ENCODE measurements around the gene EIF3A. TPM values are rescaled to one million over a fixed set of nuclear protein-coding genes. Genes with fewer than 3 reads are reported as not detected.

Gene EIF3A
- total RNA-seq, 4 donors from 2014 or later = 124 to 149 (median 136) TPM

DNA sequence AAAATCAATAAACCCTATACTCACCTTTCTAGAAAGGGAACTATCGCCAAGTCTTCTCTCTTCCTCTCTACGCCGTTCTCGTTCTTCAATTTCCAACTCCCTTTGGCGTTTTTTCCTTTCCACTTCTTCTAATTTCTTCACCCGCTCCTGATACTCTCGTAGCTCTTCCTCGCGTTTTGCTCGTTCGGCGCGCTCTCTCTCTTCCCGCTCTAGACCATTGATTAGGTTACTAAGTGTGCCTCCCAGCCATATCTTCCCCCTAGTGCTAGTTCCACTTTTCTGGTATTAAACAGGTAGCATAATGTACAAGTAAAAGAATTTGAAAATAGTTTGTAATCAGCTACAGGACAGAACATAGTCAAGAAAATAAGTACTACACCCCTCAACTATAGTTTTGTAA, 30.8 kb downstream of the EIF3A start:
- peaks cover 12 to 100% of the 10 kb centered on the region in 2 donors for H3K36me3 ChIP-seq
- H3K27me3 ChIP-seq = no peaks in the 10 kb centered on the region
- H3K27ac ChIP-seq = no peak overlapping the region
- ATAC-seq = no peak
- no peak overlapping the region for H3K4me3 ChIP-seq
- H3K4me1 ChIP-seq = no peaks in the 10 kb centered on the region
- no peaks in the 10 kb centered on the region for H3K9me3 ChIP-seq
- WGBS, 2 donors (ENCODE audit: low coverage in 1 of 2) = 93 to 94% methylated on average over 13 to 14 of the region's 14 CpGs
- TF ChIP-seq, protein P1, sequence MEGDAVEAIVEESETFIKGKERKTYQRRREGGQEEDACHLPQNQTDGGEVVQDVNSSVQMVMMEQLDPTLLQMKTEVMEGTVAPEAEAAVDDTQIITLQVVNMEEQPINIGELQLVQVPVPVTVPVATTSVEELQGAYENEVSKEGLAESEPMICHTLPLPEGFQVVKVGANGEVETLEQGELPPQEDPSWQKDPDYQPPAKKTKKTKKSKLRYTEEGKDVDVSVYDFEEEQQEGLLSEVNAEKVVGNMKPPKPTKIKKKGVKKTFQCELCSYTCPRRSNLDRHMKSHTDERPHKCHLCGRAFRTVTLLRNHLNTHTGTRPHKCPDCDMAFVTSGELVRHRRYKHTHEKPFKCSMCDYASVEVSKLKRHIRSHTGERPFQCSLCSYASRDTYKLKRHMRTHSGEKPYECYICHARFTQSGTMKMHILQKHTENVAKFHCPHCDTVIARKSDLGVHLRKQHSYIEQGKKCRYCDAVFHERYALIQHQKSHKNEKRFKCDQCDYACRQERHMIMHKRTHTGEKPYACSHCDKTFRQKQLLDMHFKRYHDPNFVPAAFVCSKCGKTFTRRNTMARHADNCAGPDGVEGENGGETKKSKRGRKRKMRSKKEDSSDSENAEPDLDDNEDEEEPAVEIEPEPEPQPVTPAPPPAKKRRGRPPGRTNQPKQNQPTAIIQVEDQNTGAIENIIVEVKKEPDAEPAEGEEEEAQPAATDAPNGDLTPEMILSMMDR (IDR thresholded peaks at IDR 0.05) = no peak
- TF ChIP-seq POLR2A (IDR thresholded peaks at IDR 0.05) (no peak), POLR2AphosphoS5 (IDR thresholded peaks at IDR 0.05) (no peak), EP300 (IDR thresholded peaks at IDR 0.05) (no peak)

DNA sequence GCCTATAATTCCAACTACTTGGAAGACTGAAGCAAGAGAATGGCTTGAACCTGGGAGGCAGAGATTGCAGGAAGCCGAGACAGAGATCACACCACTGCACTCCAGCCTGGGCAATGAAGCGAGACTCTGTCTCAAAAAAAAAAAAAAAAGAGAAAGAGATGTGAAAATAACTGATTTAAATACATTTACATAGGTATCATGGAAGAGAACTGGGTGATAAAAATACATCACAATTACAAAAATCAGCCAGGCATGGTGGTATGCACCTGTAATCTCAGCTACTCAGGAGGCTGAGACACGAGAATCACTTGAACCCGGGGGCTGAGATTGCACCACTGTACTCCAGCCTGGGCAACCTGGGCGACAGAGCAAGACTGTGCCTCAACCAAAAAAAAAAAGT, 31.3 kb downstream of the EIF3A start:
- peaks cover 12 to 100% of the 10 kb centered on the region in 2 donors for H3K36me3 ChIP-seq
- H3K4me1 ChIP-seq = no peaks in the 10 kb centered on the region
- H3K4me3 ChIP-seq = no peak overlapping the region
- no peak for ATAC-seq
- H3K27ac ChIP-seq = no peak overlapping the region
- TF ChIP-seq POLR2AphosphoS5 (IDR thresholded peaks at IDR 0.05) (no peak), POLR2A (IDR thresholded peaks at IDR 0.05) (no peak), EP300 (IDR thresholded peaks at IDR 0.05) (no peak)
- TF ChIP-seq, protein P1 (IDR thresholded peaks at IDR 0.05) = no peak
- H3K27me3 ChIP-seq = no peaks in the 10 kb centered on the region
- WGBS, 2 donors (ENCODE audit: low coverage in 1 of 2) = 92 to 95% methylated on average over 2 to 5 of the region's 5 CpGs
- H3K9me3 ChIP-seq = no peaks in the 10 kb centered on the region

DNA sequence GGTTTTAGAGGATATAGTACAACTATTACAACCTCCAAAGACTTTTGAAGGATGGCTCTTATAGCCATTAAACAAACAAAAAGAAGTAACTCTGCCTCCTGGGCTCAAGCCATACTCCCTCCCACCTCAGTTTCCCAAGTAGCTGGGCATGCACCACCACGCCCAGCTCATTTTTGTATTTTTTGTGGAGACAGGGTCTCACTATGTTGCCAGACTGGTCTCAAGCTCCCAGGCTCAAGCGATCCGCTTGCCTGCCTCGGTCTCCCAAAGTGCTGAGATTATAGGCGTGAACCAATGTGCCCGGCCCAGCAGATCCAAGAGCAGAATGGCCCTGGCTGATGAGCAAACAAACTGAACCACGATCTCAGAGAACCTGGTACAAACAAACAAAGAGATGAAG, 35.1 kb downstream of the EIF3A start:
- TF ChIP-seq EP300 (IDR thresholded peaks at IDR 0.05) = no peak
- no peak for TF ChIP-seq POLR2AphosphoS5 (IDR thresholded peaks at IDR 0.05)
- TF ChIP-seq, protein P1 (IDR thresholded peaks at IDR 0.05) = no peak
- no peak for TF ChIP-seq POLR2A (IDR thresholded peaks at IDR 0.05)
- ATAC-seq = no peak
- H3K27ac ChIP-seq = no peak overlapping the region
- peaks cover 6 to 100% of the 10 kb centered on the region in 2 donors for H3K36me3 ChIP-seq
- no peak overlapping the region for H3K4me3 ChIP-seq
- no peaks in the 10 kb centered on the region for H3K27me3 ChIP-seq
- H3K4me1 ChIP-seq = no peaks in the 10 kb centered on the region
- H3K9me3 ChIP-seq = no peaks in the 10 kb centered on the region
- 95 to 96% methylated on average over 6 to 7 of the region's 7 CpGs for whole genome bisulfite sequencing, 2 donors (ENCODE audit: low coverage in 1 of 2)

DNA sequence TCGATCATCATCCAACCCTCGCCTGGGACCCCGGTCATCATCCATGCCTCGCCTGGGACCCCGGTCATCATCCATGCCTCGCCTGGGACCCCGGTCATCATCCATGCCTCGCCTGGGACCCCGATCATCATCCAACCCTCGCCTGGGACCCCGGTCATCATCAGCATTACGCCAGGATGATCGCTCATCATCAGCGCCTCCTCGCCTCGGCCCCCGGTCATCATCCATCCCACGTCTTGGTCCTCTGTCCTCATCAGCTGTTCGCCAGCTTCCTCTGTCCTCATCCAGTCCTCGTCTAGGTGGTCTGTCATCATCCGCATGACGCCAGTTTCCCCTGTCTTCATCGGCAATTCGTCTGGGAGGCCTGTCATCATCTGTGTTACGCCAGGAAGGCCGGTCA, 38.4 kb downstream of the EIF3A start:
- H3K4me3 ChIP-seq = no peak overlapping the region
- no peaks in the 10 kb centered on the region for H3K9me3 ChIP-seq
- H3K27ac ChIP-seq = no peak overlapping the region
- peaks cover 0 to 10% (median 0%) of the 10 kb centered on the region in 3 donors for H3K4me1 ChIP-seq
- no peaks in the 10 kb centered on the region for H3K27me3 ChIP-seq
- H3K36me3 ChIP-seq = peaks cover 4 to 100% of the 10 kb centered on the region in 2 donors
- 92 to 96% methylated on average over 9 to 19 of the region's 26 CpGs for WGBS, 2 donors (ENCODE audit: low coverage in 1 of 2)
- no peak for ATAC-seq
- no peak for TF ChIP-seq POLR2A (IDR thresholded peaks at IDR 0.05)
- TF ChIP-seq, protein P1 (IDR thresholded peaks at IDR 0.05) = no peak
- no peak for TF ChIP-seq EP300 (IDR thresholded peaks at IDR 0.05)
- no peak for TF ChIP-seq POLR2AphosphoS5 (IDR thresholded peaks at IDR 0.05)

DNA sequence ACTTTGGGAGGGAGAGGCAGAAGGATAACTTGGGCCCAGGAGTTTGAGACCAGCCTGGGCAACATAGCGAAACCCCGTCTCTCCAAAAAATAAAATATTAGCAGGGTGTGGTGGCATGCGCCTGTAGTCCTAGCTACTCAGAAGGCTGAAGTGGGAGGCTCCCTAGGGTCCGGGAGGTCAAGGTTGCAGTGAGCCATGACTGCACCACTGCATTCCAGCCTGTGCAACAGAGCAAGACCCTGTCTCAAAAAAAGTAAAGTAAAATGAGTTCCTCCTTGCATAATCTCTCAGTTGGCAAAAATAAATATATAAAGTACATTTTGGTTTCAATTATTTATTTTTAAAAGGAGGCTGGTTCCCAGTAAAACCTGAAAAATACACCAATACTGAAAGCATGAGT, 39.3 kb downstream of the EIF3A start:
- TF ChIP-seq POLR2AphosphoS5 (IDR thresholded peaks at IDR 0.05) (no peak), POLR2A (IDR thresholded peaks at IDR 0.05) (no peak), EP300 (IDR thresholded peaks at IDR 0.05) (no peak)
- TF ChIP-seq, protein P1 (IDR thresholded peaks at IDR 0.05) = no peak
- 83 to 94% methylated on average over 2 to 3 of the region's 4 CpGs for WGBS, 2 donors (ENCODE audit: low coverage in 1 of 2)
- H3K27me3 ChIP-seq = no peaks in the 10 kb centered on the region
- H3K27ac ChIP-seq = no peak overlapping the region
- no peak for ATAC-seq
- H3K36me3 ChIP-seq = peaks cover 6 to 100% of the 10 kb centered on the region in 2 donors
- H3K9me3 ChIP-seq = no peaks in the 10 kb centered on the region
- H3K4me3 ChIP-seq = no peak overlapping the region
- peaks cover 0 to 10% (median 0%) of the 10 kb centered on the region in 3 donors for H3K4me1 ChIP-seq
